Liver (tissue), 9 donors: ENCODE data around the gene EP400. TPM values are rescaled to one million over a fixed set of nuclear protein-coding genes. Genes with fewer than 3 reads are reported as not detected.

Experiments
- DNase-seq: peaks from one replicate; pipeline ENCODE4 v3.0.0-alpha.2; 2017; ENCODE audit warnings: low spot score
- H3K27ac ChIP-seq, 2 donors: one replicate each; pipeline ENCODE4 v1.7.0; 2013; ENCODE audit warnings: inconsistent platforms in 2 of 2, low read length in 2 of 2, control low read depth in 1 of 2, low read depth in 1 of 2, mild to moderate bottlenecking in 1 of 2
- H3K27me3 ChIP-seq, 4 donors: one replicate each; pipeline versions ENCODE4 v1.6.1 to v1.7.0; 2013; ENCODE audit warnings: low read length in 3 of 4, inconsistent platforms in 1 of 4, mild to moderate bottlenecking in 1 of 4, moderate library complexity in 1 of 4; ENCODE audit not compliant: control insufficient read depth in 4 of 4, insufficient read depth in 4 of 4
- H3K36me3 ChIP-seq, 4 donors: one replicate each; pipeline versions ENCODE4 v1.6.1 to v1.7.0; 2013; ENCODE audit warnings: low read length in 3 of 4, mild to moderate bottlenecking in 3 of 4, low read depth in 1 of 4, moderate library complexity in 1 of 4; ENCODE audit not compliant: control insufficient read depth in 4 of 4, insufficient read depth in 3 of 4
- H3K4me1 ChIP-seq, 4 donors: one replicate each; pipeline versions ENCODE4 v1.6.1 to v1.7.0; 2013; ENCODE audit warnings: low read length in 3 of 4, mild to moderate bottlenecking in 3 of 4, moderate library complexity in 1 of 4; ENCODE audit not compliant: control insufficient read depth in 4 of 4, insufficient read depth in 4 of 4
- H3K4me3 ChIP-seq, 3 donors: one replicate each; pipeline versions ENCODE4 v1.6.1 to v1.7.0; 2013; ENCODE audit warnings: low read length in 3 of 3, control low read depth in 1 of 3, low read depth in 1 of 3, mild to moderate bottlenecking in 1 of 3
- H3K9ac ChIP-seq, 2 donors: one replicate each; pipeline ENCODE4 v1.7.0; 2013; ENCODE audit warnings: low read length in 2 of 2, mild to moderate bottlenecking in 2 of 2, moderate library complexity in 2 of 2, control low read depth in 1 of 2, low read depth in 1 of 2
- H3K9me3 ChIP-seq, 4 donors: one replicate each; pipeline versions ENCODE4 v1.6.1 to v1.7.0; 2013; ENCODE audit warnings: low read length in 3 of 4; ENCODE audit not compliant: control insufficient read depth in 4 of 4
- EGR1 ChIP-seq, 2 donors: IDR thresholded peaks; 2 replicates each; pipeline ENCODE4 v1.6.1; 2016 to 2018; ENCODE audit warnings: antibody characterized with exemption in 2 of 2, low read depth in 2 of 2
- FOXA1 ChIP-seq: IDR thresholded peaks from 2 replicates; pipeline ENCODE4 v1.6.1; 2016; ENCODE audit warnings: antibody characterized with exemption
- GABPA ChIP-seq, 2 donors: IDR thresholded peaks in 1 of 2; conservative IDR thresholded peaks in 1 of 2; 2 replicates each; pipeline ENCODE4 v1.6.1; 2016; ENCODE audit warnings: antibody characterized with exemption in 2 of 2, mild to moderate bottlenecking in 1 of 2, moderate library complexity in 1 of 2
- HNF4A ChIP-seq, 2 donors: conservative IDR thresholded peaks; 2 replicates each; pipeline ENCODE4 v1.6.1; 2016; ENCODE audit warnings: antibody characterized with exemption in 2 of 2, mild to moderate bottlenecking in 2 of 2
- HNF4G ChIP-seq: IDR thresholded peaks from 2 replicates; pipeline ENCODE4 v1.6.1; 2016; ENCODE audit warnings: antibody characterized with exemption
- JUND ChIP-seq, 2 donors: IDR thresholded peaks; 2 replicates each; pipeline ENCODE4 v1.6.1; 2016; ENCODE audit warnings: antibody characterized with exemption in 2 of 2
- NR2F2 ChIP-seq: IDR thresholded peaks from 2 replicates; pipeline ENCODE4 v1.6.1; 2016; ENCODE audit warnings: antibody characterized with exemption
- RAD21 ChIP-seq, 2 donors: IDR thresholded peaks; 2 replicates each; pipeline ENCODE4 v1.6.1; 2016; ENCODE audit warnings: antibody characterized with exemption in 2 of 2, mild to moderate bottlenecking in 2 of 2
- RXRA ChIP-seq, 2 donors: IDR thresholded peaks; 2 replicates each; pipeline ENCODE4 v1.6.1; 2017 to 2018; ENCODE audit warnings: antibody characterized with exemption in 2 of 2, mild to moderate bottlenecking in 1 of 2
- SP1 ChIP-seq: IDR thresholded peaks from 2 replicates; pipeline ENCODE4 v1.6.1; 2018; ENCODE audit warnings: antibody characterized with exemption, mild to moderate bottlenecking
- YY1 ChIP-seq: IDR thresholded peaks from 2 replicates; pipeline ENCODE4 v1.6.1; 2016; ENCODE audit warnings: antibody characterized with exemption, mild to moderate bottlenecking
- WGBS: extraction: QIAGEN DNeasy Blood & Tissue Kit; methylation state at CpG from one replicate; pipeline ENCODE4 v1.1.7; 2013; 5-methylcytosine and 5-hydroxymethylcytosine counted together
- polyA plus RNA-seq, 2 donors: library from polyadenylated mRNA; stranded (reverse) in 1 of 2; unstranded in 1 of 2; fragments of 200-250 nt in 1 of 2; fragments of >200 nt in 1 of 2; fragmentation: Nextera tagmentation in 1 of 2; extraction: Ambion mirVana in 1 of 2; gene quantifications; one replicate each; pipeline versions ENCODE4 v1.2.1 to v1.2.3, GENCODE V29; 2013 to 2015
- total RNA-seq, 2 donors: library from RNA; depleted of rRNA; stranded (reverse); fragments of >200 nt; gene quantifications; one replicate each; pipeline ENCODE4 v1.2.3, GENCODE V29; 2014
- TF ChIP-seq, protein P1 (sequence below): IDR thresholded peaks from 2 replicates; pipeline ENCODE4 v1.6.1; 2016; ENCODE audit warnings: antibody characterized with exemption
- TF ChIP-seq, protein P2 (sequence below): IDR thresholded peaks from 2 replicates; pipeline ENCODE4 v1.6.1; 2016; ENCODE audit warnings: antibody characterized with exemption
- TF ChIP-seq, protein P3 (sequence below): fragments of 150-350 bp; IDR thresholded peaks from 2 replicates; pipeline ENCODE4 v1.5.1; 2017; ENCODE audit warnings: improper control_type of control experiment, low read depth, low read length; ENCODE audit not compliant: missing input control
- TF ChIP-seq, protein P4 (sequence below): IDR thresholded peaks from 2 replicates; pipeline ENCODE4 v1.6.1; 2016; ENCODE audit warnings: antibody characterized with exemption
- donor health status: healthy.
- donor health status: healthy.
- donor health status: healthy.
- donor health status: healthy.
- donor health status: healthy.

Gene EP400
- total and polyA plus RNA-seq, 4 donors: 4.7 to 12.4 (median 7.1) TPM

DNA sequence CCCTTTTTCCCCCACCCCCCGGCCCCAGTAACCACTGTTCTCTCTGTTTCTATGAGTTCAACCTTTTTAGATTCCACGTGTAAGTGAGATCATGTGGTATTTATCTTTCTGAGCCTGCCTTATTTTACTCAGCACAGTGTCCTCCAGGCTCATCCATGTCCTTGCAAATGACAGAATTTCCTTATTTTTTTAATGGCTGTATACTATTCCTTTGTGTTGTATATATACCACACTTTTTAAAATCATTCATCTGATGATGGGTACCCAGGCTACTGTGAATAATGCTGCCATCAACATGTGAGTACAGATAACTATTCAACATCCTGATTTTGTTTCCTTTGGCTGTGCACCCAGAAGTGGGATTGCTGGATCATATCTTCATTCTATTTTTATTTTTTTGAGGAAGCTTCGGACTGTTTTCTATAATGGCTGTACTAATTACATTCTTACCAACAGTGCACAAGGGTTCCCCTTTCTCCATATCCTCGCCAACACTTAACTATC is 139.7 kb downstream of the EP400 start:
- Histone ChIP-seq H3K9ac (no peak overlapping the region), H3K4me3 (no peak overlapping the region), H3K27ac (no peak overlapping the region), H3K9me3 (no peaks in the 10 kb centered on the region), H3K27me3 (no peaks in the 10 kb centered on the region), H3K4me1 (peaks cover 0 to 8% (median 0%) of the 10 kb centered on the region in 4 donors), H3K36me3 (peaks cover 0 to 5% (median 3%) of the 10 kb centered on the region in 4 donors)
- WGBS: 91% methylated on average over 4 of the region's 4 CpGs
- TF ChIP-seq FOXA1: no peak
- no peak for DNase-seq

DNA sequence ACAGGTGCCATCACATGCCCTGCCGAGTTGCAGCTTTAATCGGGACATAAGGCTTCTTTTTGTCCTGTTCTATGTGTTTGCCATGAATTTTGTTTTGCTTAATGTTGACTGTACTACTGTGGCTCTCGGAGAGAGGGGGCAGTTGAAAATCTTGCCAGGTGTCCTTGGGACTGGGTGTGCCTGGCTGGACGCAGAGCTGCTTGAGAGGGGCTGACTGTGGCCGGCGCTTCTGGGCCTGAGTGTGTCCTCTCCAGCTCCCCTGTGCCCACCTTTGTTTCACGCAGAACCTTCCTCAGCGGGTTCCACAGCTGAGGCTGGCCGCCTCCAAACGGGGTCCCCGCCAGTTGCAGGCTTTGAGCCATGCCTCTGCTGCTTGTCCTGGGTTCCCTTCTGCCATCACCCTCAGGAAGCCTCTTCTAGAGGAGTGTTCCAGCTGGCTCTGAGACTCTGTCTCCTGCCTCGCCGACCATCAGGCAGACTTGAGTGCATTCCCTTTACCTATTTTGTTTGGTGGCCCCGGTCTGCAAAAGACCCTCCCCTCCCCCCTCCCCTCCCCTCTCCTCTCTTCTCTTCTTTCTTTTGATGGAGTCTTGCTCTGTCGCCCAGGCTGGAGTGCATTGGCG is 144.6 kb downstream of the EP400 start:
- H3K4me3 ChIP-seq: no peak overlapping the region
- TF ChIP-seq FOXA1: no peak
- no peaks in the 10 kb centered on the region for H3K4me1 ChIP-seq
- no peak overlapping the region for H3K9ac ChIP-seq
- no peak overlapping the region for H3K27ac ChIP-seq
- 95% methylated on average over 16 of the region's 16 CpGs for WGBS
- no peaks in the 10 kb centered on the region for H3K27me3 ChIP-seq
- H3K9me3 ChIP-seq: no peaks in the 10 kb centered on the region
- peaks cover 2 to 4% (median 2%) of the 10 kb centered on the region in 4 donors for H3K36me3 ChIP-seq
- DNase-seq: no peak

DNA sequence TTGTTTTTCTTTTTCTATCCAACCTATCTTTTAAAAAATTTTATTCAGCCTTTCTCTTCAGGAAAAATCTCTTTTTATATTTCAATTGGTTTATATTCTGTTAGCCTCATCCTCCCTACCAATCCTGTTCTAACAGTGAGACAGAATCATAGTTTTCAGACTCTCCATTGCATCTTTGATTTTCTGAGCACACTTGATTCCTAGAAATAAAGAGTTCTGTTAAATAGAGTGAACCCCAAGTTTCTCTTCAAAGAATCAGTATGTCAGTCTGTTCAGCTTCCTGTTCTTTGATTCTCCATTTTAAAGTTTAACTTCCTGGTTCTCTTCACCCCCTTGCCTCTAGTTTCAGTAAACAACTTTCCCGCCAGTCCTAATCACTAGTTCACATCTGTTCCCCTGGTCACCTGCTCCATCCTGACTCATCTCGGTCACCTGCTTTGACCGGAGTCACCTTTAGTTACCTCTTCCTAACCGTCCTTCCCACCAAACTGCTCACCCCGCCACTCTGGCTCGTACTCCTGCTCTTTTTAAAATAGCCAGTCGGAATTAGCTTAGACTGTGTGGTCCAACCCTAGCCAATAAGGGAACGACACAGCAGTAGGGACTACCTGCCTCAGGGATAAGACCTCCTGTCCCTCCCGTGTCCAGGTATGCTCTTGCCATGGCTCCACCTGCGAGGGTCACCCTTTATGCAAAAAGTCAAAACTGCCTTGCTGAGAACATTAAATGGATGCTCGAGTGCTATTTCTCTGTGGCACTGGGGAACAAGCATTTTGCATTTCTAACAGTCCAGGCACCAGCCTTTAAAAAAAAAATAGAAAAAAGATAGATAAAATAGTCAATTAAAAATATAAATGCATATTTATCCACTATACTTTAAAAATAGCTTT is 146.0 kb downstream of the EP400 start:
- H3K4me3 ChIP-seq: no peak overlapping the region
- no peaks in the 10 kb centered on the region for H3K4me1 ChIP-seq
- H3K9me3 ChIP-seq: no peaks in the 10 kb centered on the region
- no peak for DNase-seq
- 92% methylated on average over 11 of the region's 11 CpGs for WGBS
- TF ChIP-seq SP1 (no peak), HNF4A (conservative IDR thresholded peaks at IDR 0.05) (no peak), GABPA (IDR thresholded peaks at IDR 0.05 in 1 of 2, conservative IDR thresholded peaks at IDR 0.05 in 1 of 2) (no peak), EGR1 (IDR thresholded peaks at IDR 0.05; ENCODE audit: low read depth in 2 of 2) (no peak), RXRA (IDR thresholded peaks at IDR 0.05) (no peak), HNF4G (no peak), YY1 (no peak), FOXA1 (no peak), JUND (IDR thresholded peaks at IDR 0.05) (no peak), RAD21 (IDR thresholded peaks at IDR 0.05) (no peak), NR2F2 (no peak)
- TF ChIP-seq, protein P1, sequence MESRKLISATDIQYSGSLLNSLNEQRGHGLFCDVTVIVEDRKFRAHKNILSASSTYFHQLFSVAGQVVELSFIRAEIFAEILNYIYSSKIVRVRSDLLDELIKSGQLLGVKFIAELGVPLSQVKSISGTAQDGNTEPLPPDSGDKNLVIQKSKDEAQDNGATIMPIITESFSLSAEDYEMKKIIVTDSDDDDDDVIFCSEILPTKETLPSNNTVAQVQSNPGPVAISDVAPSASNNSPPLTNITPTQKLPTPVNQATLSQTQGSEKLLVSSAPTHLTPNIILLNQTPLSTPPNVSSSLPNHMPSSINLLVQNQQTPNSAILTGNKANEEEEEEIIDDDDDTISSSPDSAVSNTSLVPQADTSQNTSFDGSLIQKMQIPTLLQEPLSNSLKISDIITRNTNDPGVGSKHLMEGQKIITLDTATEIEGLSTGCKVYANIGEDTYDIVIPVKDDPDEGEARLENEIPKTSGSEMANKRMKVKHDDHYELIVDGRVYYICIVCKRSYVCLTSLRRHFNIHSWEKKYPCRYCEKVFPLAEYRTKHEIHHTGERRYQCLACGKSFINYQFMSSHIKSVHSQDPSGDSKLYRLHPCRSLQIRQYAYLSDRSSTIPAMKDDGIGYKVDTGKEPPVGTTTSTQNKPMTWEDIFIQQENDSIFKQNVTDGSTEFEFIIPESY: no peak
- TF ChIP-seq, protein P2, sequence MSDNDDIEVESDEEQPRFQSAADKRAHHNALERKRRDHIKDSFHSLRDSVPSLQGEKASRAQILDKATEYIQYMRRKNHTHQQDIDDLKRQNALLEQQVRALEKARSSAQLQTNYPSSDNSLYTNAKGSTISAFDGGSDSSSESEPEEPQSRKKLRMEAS: no peak
- TF ChIP-seq, protein P3, sequence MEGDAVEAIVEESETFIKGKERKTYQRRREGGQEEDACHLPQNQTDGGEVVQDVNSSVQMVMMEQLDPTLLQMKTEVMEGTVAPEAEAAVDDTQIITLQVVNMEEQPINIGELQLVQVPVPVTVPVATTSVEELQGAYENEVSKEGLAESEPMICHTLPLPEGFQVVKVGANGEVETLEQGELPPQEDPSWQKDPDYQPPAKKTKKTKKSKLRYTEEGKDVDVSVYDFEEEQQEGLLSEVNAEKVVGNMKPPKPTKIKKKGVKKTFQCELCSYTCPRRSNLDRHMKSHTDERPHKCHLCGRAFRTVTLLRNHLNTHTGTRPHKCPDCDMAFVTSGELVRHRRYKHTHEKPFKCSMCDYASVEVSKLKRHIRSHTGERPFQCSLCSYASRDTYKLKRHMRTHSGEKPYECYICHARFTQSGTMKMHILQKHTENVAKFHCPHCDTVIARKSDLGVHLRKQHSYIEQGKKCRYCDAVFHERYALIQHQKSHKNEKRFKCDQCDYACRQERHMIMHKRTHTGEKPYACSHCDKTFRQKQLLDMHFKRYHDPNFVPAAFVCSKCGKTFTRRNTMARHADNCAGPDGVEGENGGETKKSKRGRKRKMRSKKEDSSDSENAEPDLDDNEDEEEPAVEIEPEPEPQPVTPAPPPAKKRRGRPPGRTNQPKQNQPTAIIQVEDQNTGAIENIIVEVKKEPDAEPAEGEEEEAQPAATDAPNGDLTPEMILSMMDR: no peak
- TF ChIP-seq, protein P4, sequence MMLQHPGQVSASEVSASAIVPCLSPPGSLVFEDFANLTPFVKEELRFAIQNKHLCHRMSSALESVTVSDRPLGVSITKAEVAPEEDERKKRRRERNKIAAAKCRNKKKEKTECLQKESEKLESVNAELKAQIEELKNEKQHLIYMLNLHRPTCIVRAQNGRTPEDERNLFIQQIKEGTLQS: no peak
- H3K27me3 ChIP-seq: no peaks in the 10 kb centered on the region
- H3K27ac ChIP-seq: no peak overlapping the region
- H3K9ac ChIP-seq: no peak overlapping the region
- peaks cover 2 to 11% (median 5%) of the 10 kb centered on the region in 4 donors for H3K36me3 ChIP-seq
